Sigmoid colon (tissue), 7 donors: ENCODE results near the gene OPRM1. TPM values are rescaled to one million over a fixed set of nuclear protein-coding genes. Genes with fewer than 3 reads are reported as not detected.

Experiments
- DNase-seq: peaks from one replicate; pipeline ENCODE4 v3.0.0-alpha.2; 2019
- H3K27ac ChIP-seq, 4 donors: fragments of 200-600 bp; sonication (generic); one replicate each; pipeline ENCODE4 v1.5.1; 2016 to 2019; ENCODE audit warnings: mild to moderate bottlenecking in 1 of 4
- H3K27me3 ChIP-seq, 3 donors: fragments of 200-600 bp; sonication (generic); one replicate each; pipeline ENCODE4 v1.5.1; 2019; ENCODE audit warnings: mild to moderate bottlenecking in 1 of 3
- H3K36me3 ChIP-seq, 4 donors: fragments of 200-600 bp; sonication (generic); one replicate each; pipeline ENCODE4 v1.5.1; 2016 to 2019
- H3K4me1 ChIP-seq, 4 donors: fragments of 200-600 bp; sonication (generic); one replicate each; pipeline ENCODE4 v1.5.1; 2017 to 2019
- H3K4me3 ChIP-seq, 4 donors: fragments of 200-600 bp; sonication (generic); one replicate each; pipeline ENCODE4 v1.5.1; 2017 to 2019; ENCODE audit warnings: mild to moderate bottlenecking in 2 of 4, moderate library complexity in 1 of 4
- H3K9me3 ChIP-seq, 4 donors: fragments of 200-600 bp in 3 of 4; sonication (generic) in 3 of 4; one replicate each; pipeline versions ENCODE4 v1.5.1 to v1.6.1; 2013 to 2019
- CTCF ChIP-seq, 4 experiments: fragments of 450-650 bp in 3 of 4; fragments of 200-600 bp in 1 of 4; IDR thresholded peaks; one replicate each; pipeline ENCODE4 v1.5.1; 2016 to 2019; ENCODE audit warnings: antibody characterized with exemption in 4 of 4, mild to moderate bottlenecking in 3 of 4, moderate library complexity in 2 of 4
- EP300 ChIP-seq, 4 donors: sonication (generic); formaldehyde crosslinking; IDR thresholded peaks; one replicate each; pipeline ENCODE4 v1.6.1; 2017; ENCODE audit warnings: antibody characterized with exemption in 4 of 4
- POLR2A ChIP-seq, 2 donors: fragments of 450-650 bp; IDR thresholded peaks; one replicate each; pipeline ENCODE4 v1.6.1; 2016; ENCODE audit warnings: antibody characterized with exemption in 2 of 2, mild to moderate bottlenecking in 2 of 2, moderate library complexity in 2 of 2
- POLR2AphosphoS5 ChIP-seq, 4 donors: sonication (generic); formaldehyde crosslinking; IDR thresholded peaks; one replicate each; pipeline ENCODE4 v1.6.1; 2017; ENCODE audit warnings: antibody characterized with exemption in 4 of 4
- WGBS, 2 donors: extraction: QIAGEN DNeasy Blood & Tissue Kit; methylation state at CpG; one replicate each; pipeline ENCODE4 v1.1.7; 2013; 5-methylcytosine and 5-hydroxymethylcytosine counted together
- intact Hi-C: fragments of 100-400 bp; cut with DNase I; formaldehyde crosslinking; loops from one replicate; pipeline ENCODE4 v1.15.1; 2023
- polyA plus RNA-seq, 3 donors: library from polyadenylated mRNA; stranded (reverse); fragments of 200-250 nt; gene quantifications; one replicate each; pipeline ENCODE4 v1.2.3, GENCODE V29; 2013
- total RNA-seq, 4 donors: library from RNA; depleted of rRNA; stranded (reverse); fragments of >200 nt; gene quantifications; one replicate each; pipeline ENCODE4 v1.1.0, GENCODE V29; 2016
- donor health status: healthy with polysubstance abuse.
- donor health status: Bipolar disorder and iron deficiency.
- donor health status: healthy.

Gene OPRM1
- total and polyA plus RNA-seq, 7 donors, result 0.19 to 3.3 (median 0.49) TPM; not detected in 2

DNA sequence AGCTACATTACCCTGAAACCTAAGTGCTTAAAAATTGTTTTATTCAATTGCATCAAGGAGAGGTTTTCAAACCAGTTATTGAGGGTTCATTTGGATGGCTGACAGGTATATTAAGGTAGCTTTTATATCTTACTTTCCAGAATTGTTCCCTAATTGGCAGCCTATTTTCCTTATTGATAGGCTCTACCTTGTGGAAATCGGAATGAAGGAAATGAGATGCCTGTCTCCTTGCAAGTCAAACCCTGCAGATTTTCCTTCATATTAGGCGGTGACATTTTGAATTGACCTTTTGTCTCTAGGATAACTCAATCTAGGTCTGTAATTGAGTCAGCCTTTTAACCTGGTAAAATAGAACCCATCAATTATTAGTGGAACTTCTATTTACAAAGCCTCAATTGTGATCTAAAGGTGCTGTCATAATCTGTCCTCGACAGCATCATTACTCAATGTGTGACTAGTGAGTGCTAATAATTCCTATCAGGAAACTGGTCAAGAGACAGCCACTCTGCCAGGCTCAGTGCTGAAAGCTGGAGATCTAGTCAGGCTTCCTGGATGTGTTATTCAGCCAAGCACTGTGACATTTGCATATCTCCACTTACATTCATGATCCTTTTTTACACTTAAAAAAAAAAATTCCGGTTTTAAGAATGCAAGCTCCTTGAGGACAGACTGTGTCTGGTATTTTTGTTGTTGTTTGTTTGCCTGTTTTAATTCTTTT, 20.1 kb downstream of the OPRM1 start:
- Histone ChIP-seq H3K27ac (no peak overlapping the region), H3K4me3 (no peak overlapping the region), H3K36me3 (no peaks in the 10 kb centered on the region), H3K9me3 (peaks cover 0 to 2% (median 0%) of the 10 kb centered on the region in 4 donors), H3K4me1 (no peaks in the 10 kb centered on the region), H3K27me3 (no peaks in the 10 kb centered on the region)
- WGBS, 2 donors, result 73 to 85% methylated on average over 4 of the region's 4 CpGs
- intact Hi-C loops, result no loop called here
- TF ChIP-seq EP300 (IDR thresholded peaks at IDR 0.05) (no peak), CTCF (IDR thresholded peaks at IDR 0.05) (no peak), POLR2A (IDR thresholded peaks at IDR 0.05) (no peak), POLR2AphosphoS5 (IDR thresholded peaks at IDR 0.05) (no peak)
- no peak for DNase-seq

- no peak overlapping the region for H3K27ac ChIP-seq
- H3K36me3 ChIP-seq, result no peaks in the 10 kb centered on the region
- H3K27me3 ChIP-seq, result no peaks in the 10 kb centered on the region
- 84 to 88% methylated on average over 3 of the region's 3 CpGs for WGBS, 2 donors
- intact Hi-C loops, result no loop called here
- peaks cover 0 to 2% (median 0%) of the 10 kb centered on the region in 4 donors for H3K9me3 ChIP-seq
- H3K4me3 ChIP-seq, result no peak overlapping the region
- H3K4me1 ChIP-seq, result no peaks in the 10 kb centered on the region
- DNase-seq, result no peak
- no peak for TF ChIP-seq EP300 (IDR thresholded peaks at IDR 0.05)
- no peak for TF ChIP-seq POLR2AphosphoS5 (IDR thresholded peaks at IDR 0.05)
- TF ChIP-seq POLR2A (IDR thresholded peaks at IDR 0.05), result no peak
- TF ChIP-seq CTCF (IDR thresholded peaks at IDR 0.05), result no peak
Observed at GRCh38 chr6:154060076-154060475, 21.0 kb downstream of the OPRM1 start.

- WGBS, 2 donors, result 66 to 70% methylated on average over 2 of the region's 2 CpGs
- H3K4me3 ChIP-seq, result no peak overlapping the region
- H3K4me1 ChIP-seq, result no peaks in the 10 kb centered on the region
- peaks cover 0 to 1% (median 0%) of the 10 kb centered on the region in 4 donors for H3K9me3 ChIP-seq
- no peaks in the 10 kb centered on the region for H3K27me3 ChIP-seq
- H3K27ac ChIP-seq, result no peak overlapping the region
- H3K36me3 ChIP-seq, result no peaks in the 10 kb centered on the region
- TF ChIP-seq POLR2AphosphoS5 (IDR thresholded peaks at IDR 0.05), result no peak
- no peak for TF ChIP-seq EP300 (IDR thresholded peaks at IDR 0.05)
- no peak for TF ChIP-seq POLR2A (IDR thresholded peaks at IDR 0.05)
- TF ChIP-seq CTCF (IDR thresholded peaks at IDR 0.05), result no peak
- intact Hi-C loops, result no loop called here
- no peak for DNase-seq
Observed at GRCh38 chr6:154070041-154070440, 31.0 kb downstream of the OPRM1 start.

GRCh38 chr6:154070657-154071056, 31.6 kb downstream of the OPRM1 start:
- Histone ChIP-seq H3K27ac (no peak overlapping the region), H3K27me3 (no peaks in the 10 kb centered on the region), H3K4me3 (no peak overlapping the region), H3K36me3 (no peaks in the 10 kb centered on the region), H3K4me1 (no peaks in the 10 kb centered on the region), H3K9me3 (no peaks in the 10 kb centered on the region)
- no peak for TF ChIP-seq EP300 (IDR thresholded peaks at IDR 0.05)
- no peak for TF ChIP-seq POLR2A (IDR thresholded peaks at IDR 0.05)
- TF ChIP-seq POLR2AphosphoS5 (IDR thresholded peaks at IDR 0.05), result no peak
- TF ChIP-seq CTCF (IDR thresholded peaks at IDR 0.05), result no peak
- WGBS, 2 donors, result 60 to 77% methylated on average over 1 of the region's 1 CpG
- intact Hi-C loops, result no loop called here
- no peak for DNase-seq

DNA sequence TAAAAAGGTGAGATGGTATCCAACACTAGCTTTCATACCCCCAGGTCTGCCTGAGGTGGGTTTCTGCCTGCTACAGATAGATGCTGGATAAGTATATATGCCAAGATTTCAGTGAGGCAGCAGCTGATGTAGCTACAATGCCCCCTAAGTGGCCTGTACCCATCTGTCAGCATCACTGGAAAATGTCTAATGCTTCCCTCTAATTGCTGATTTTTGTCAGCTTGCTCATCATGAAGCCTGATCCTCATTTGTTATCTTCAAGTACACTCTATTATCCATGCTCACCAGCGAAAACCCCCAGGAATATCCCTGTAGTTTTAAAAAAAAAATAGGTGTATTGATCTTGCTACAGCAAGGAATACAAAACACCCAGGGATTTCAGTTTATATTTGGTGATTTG, 32.2 kb downstream of the OPRM1 start:
- no peak overlapping the region for H3K27ac ChIP-seq
- intact Hi-C loops, result no loop called here
- WGBS, 2 donors, result 55 to 62% methylated on average over 1 of the region's 1 CpG
- H3K27me3 ChIP-seq, result no peaks in the 10 kb centered on the region
- H3K36me3 ChIP-seq, result no peaks in the 10 kb centered on the region
- TF ChIP-seq CTCF (IDR thresholded peaks at IDR 0.05) (no peak), EP300 (IDR thresholded peaks at IDR 0.05) (no peak), POLR2AphosphoS5 (IDR thresholded peaks at IDR 0.05) (no peak), POLR2A (IDR thresholded peaks at IDR 0.05) (no peak)
- no peaks in the 10 kb centered on the region for H3K9me3 ChIP-seq
- no peak for DNase-seq
- H3K4me1 ChIP-seq, result no peaks in the 10 kb centered on the region
- H3K4me3 ChIP-seq, result no peak overlapping the region
